NCI-H526 treated with DMSO at 0.1 percent for 48 hours (cell line): ENCODE data around the gene BPIFB2.
"Not testable (repeated sequence)": the region's sequence is repeated elsewhere in the genome, so short reads cannot be mapped to it uniquely, and the experiment has no call there.

Experiments used
- DNase-seq: peaks from one replicate; lab custom pipeline; 2025; lab: John Stamatoyannopoulos, UW

The BPIFB2 gene

DNA sequence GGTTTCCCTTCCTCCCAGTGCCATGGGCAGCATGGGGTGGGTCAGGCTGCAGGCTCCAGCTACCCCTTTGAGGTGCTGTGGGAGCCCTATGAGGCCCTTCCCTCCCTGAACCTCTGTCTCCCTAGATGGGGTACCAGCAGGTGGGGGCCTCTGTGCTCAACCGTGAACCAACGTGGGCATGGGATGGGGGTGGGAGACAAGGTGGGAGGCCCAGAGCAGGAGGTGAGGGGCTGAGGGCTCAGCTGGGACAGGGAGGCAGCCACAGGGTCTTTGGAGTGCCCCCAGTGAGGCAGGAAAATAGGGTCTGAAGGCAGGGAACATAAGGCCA, 36.6 kb upstream of the BPIFB2 start:
- no peak for DNase-seq

DNA sequence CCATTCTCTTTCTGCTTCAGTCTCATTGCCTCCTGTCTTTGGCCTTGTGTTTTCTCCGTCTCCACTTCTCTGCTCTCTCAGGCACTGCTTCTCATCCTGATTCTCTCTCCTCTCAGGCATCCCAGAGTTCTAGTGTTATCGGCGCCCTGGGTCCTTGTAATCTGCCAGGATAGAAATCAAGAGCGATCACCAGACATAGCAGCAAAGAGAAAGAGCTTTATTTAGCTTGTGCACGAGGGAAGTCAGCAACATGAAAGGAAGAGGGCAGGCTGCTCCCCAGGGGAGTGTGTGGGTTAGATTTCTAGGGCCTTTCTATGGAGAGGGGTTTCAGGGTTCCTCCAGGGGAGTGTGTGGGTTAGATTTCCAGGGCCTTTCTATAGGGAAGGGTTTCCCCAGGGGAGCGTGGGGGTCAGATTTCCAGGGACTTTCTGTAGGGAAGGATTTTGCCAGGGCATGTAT, 35.8 kb upstream of the BPIFB2 start:
- DNase-seq: no peak

DNA sequence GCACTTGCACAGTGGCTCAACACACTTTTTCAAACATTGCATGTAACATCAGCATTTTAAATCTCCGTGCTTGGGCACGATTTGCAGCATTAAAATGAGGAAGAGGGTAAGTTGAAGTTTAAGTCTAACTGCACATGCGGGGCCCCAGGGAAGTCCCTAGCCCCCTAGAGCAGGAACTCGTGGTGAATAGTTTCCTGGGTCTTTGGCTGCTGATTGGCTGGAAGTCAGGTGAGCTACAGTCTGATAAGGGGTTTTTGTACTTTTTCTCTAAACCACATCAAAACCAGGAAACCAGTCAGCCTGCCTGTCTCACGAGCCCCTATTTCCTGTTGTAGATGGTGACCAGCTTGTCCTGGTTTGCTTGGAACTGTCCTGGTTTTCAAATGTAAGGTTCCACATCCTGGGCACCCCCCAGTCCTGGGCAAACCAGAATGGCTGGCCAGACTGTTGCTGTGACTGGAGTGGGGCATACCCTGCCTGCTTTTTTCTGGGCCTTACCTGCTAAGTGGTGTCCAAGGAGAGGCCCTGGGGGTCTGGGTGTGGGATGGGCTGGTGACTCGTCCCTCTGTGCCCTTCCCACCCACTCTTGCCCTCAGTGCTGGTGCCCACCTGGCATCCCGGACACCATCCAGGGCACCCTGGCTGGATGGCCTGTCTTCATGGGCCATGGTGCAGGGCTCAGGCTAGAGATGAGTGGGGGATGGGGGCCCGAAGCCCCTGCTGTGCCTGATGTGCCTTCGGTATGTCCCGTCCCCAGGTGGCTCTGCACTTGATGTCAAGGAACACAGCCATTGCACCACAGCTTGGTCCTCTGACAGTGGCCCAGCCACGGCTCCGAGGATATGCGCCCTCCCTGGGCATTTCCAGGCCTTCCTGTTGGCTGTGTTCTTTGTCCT, 35.1 kb upstream of the BPIFB2 start:
- no peak for DNase-seq

DNA sequence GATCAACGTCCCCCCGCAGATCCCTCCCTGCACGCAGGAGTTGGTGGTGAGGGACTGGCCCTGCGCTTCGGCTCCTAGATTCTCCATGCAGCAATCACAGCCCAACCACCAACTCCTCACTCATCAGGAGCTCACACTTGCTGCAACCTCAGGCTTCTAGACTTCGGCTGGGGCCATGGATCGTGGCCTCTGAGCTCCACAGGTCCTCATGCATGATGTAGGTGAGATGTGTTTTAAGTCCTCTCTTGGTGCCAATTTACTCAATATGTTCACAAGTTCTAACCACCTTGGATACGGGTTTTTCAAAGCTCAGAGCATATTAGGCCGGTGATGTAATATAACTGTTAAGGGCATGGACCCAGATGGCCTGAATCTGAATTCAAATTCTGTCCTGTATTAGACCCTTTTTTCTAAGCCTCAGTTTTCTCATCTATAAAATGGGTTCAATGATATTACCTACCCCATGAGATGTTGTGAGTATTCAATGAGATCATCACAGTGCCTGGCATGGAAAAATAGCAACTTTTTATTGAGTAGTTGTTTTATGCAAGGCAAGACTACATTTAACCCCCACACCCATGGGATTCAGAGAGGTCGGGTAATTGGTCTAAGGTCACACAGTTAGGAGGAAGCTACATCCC, 34.3 kb upstream of the BPIFB2 start:
- DNase-seq: no peak

DNA sequence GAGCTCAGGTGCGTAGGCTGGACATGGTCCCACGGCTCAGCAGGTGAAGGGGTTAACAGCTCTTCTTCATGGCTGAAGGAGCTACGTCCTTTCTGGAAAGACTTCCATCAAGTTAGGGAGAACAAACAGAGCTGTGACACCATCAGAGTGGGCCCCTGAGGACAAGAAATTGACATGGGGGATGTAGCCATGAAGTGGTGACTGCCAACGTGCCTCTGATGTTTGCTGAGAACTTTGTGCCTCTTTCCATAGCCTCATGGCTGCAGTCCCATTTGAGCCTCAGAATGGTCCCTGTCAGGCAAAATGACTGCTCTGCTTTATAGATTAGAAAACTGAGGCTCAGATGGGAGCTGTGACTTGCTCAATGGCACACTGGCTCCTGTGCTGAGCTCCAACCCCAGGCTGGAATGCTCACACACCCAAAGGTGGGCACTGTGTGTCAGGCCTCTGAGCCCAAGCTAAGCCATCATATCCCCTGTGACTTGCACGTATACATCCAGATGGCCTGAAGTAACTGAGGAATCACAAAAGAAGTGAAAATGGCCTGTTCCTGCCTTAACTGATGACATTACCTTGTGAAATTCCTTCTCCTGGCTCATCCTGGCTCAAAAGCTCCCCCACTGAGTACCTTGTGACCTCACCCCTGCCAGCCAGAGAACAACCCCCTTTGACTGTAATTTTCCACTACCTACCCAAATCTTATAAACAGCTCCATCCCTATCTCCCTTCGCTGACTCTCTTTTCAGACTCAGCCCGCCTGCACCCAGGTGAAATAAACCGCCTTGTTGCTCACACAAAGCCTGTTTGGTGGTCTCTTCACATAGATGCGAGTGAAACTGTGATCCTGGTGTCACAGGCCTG, 33.1 kb upstream of the BPIFB2 start:
- not testable (repeated sequence) for DNase-seq

DNA sequence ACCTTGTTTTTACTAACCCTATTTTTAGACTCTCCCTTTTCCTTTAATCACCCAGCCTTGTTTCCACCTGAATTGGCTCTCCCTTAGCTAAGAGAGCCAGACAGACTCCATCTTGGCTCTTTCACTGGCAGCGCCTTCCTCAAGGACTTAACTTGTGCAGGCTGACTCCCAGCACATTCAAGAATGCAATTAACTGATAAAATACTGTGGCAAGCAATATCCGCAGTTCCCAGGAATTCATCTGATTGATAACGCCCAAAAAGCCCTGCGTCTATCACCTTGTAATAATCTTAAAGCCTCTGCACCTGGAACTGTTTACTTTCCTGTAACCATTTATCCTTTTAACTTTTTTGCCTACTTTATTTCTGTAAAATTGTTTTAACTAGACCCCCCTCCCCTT, 32.4 kb upstream of the BPIFB2 start:
- not testable (repeated sequence) for DNase-seq

DNA sequence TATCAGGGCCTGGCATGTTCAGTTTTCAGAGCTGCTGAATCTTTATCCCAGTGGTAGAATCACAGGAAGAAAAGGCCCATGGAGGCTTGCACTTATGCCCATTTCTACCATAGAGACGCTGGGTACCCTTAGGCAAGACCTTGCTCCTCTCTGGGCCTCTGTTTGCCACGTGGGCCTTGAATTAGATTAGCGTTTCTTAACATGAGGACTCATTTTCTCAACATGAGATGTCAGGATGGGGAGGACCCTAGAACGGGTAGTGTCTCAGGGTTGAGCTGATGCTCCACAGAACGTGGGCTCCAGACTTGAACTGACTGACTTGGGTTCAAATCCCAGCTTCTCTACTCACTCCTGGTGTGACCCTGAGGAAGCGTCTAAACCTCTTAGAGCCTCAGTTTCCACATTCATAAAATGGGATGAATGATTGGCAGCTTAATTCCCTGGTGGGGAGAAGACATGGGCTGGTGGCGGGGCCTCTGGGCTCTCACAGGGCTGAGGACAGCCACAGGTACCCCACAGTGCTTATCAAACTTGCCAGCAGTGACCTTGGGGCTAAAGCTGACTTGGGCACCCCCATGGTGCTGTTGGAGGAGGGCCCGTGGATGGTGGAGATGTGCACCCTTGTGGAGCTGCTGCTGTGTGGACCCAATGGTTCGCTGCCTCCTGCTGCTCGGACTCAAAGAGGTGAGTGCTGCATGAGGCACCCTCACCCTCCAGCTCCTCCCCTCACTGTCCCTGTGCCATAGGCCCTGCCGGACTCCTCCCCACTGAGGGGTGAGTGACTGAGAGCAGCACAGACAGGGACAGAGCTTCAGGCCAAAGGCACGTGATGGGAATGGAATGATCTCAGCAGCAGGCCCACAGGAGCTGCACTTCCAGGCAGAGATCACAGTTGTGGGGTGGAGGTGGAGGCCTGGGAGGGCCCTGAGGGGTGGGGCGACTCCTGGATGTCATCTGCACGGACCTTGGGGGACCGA, 31.5 kb upstream of the BPIFB2 start:
- no peak for DNase-seq

DNA sequence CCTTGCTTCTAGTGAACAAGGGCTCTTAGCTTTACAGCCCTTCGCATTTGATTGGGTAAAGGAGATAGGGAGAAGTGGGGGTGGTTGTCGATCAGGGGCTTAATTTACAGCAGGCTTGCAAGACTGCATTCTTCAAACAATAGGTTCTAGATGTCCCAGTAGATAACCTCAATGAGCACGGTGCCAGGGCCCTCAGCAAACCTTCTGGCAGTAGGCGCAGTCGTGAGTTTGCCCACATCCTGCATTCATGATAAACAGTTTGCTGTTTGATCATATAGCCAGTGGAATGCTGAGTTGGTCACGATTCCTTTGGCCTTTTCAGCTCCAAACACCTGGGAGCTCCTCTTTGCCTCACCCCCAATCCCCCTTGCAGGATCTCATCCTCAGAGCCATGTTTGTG, 30.8 kb upstream of the BPIFB2 start:
- no peak for DNase-seq

DNA sequence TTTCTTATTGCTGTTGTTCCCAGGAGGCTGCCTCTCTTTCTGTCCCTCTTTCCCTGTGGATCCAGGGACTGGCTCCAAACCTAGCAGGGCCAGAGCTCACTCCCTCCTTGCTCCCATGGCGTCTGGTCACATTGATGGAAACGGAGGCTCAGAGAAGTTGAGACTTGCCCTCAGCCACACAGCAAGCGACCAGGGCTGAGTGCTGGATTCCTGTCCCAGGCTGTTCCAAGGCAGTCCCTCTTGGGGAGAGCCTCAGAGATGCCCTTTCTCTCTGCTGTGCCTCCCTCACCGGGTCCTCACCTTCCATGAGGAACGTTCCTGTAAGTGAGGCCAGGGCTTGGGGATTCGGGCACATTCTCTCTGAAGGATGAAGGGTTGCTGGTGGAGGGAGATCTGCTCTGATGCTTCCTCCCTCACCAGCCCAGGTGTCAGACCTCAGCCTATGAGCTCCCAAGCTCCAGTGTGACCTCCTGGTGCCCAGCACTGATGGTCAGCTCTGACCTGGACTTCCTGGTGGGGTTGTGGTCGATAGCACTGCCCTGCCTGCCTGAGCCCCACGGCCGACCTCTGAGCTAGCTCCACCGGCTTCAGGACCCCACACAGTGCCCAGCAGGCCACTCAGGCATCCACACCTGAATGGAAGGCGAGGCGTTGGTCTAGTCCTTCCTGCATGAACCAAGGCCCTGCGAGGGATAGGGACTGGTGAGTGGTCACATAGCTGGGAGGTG, 30.1 kb upstream of the BPIFB2 start:
- no peak for DNase-seq

DNA sequence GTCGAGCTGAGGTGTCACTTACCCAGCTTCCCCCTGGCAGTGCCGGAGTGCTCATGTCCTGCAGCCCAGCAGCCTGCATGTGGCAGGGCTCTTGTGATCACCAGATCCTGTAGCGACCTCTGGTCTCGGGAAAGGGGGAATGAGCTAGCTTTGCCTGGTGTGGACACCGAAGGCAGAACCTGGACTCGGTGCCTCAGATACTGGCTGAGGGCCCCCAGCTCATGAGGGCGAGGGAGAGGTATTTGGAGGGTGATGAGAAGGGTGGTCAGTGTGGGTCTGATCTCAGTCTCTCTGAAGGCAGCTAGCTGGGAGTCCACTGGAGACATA, 29.5 kb upstream of the BPIFB2 start:
- DNase-seq: no peak

DNA sequence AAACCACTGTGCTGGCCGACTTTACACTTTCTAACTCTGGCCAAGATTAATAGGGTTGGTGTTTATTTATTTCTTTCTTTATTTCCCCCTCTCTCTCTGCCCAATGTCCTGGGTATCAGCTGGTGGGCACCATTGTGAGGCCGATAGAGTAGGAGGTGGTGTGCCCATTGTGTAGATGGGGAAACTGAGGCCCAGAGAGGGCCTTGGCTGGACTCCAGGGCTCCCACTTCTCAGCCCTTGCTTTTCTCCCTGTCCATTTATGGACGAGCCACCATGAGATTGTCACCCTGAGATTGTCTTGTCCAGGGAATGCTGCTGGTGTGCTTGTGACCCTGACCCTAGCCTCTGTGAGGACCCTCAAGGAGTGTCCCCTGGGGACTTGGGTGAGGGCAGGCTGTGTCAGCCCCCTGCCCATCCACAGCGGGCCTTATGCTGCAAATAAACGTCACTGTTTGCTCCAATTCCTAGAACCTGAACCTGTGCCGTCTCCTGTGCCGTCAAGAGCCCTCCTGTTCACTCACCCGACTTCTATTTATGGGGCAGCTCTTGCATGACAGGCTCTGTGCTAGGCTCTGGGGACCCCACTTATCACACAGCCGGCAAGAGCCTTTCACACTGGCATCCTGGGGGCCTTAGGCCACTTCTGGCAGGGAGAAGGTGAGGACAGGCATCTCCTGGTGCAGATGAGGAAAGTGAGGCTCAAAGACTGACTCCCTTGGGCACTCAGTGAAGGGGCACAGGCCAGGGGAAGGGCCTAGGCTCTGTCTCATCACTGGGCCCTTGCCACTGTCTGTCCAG, 28.1 kb upstream of the BPIFB2 start:
- DNase-seq: no peak

DNA sequence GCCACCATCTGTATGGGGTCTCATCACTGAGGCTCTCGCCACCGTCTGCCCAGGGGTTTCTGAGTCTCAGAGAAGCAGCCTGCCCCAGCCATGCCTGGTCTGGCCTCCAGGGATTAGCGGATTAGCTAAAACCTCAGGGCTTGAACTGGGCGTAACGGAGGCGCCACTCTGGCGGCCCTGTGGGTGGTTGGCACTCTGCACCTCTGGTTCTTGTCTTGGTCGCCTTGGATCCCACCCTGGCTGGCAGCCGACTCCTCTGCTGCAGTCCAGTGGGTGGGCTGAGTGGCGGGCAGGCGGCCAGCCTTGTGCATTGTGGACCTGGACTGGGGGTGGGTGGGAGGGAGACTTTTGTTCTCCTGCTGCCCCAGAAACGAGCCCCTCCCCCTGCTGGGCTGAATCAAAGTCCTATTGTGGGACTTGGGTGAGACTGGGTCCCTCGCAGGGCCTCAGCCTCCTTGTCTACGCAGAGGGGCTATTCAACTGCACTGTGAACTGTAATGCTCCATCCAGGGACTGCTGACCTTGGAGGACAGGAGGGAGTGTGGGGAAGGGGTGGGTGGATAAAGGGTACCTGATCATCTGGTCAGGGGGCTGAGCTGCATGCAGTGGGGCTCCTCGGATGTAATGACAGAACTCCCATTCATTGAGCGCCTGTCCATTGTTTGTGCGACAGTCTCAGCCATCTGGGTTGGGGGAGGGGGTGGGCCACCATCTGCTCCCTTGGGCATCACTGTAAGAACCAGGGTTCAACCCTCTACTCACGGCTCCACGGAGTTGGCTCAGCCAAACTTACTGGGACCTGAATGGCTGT, 27.2 kb upstream of the BPIFB2 start:
- no peak for DNase-seq

DNA sequence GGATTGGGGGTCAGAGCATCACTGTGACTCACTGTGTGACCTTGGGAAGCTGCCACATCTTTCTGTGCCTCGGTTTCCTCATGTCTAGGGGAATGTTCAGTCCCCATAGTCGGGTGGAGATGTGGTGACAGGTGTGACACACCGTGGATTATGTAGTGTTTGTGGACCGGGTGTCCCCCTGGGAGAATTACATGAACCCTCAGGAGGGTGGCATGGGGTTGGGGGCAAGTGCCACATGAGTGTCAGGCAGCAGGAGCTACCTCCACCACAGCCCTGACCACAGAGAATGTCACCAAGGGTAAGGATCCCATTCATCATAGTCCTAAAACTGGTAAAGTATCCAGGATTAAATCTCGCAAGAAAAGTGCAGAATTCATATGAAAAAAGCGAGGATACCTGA, 26.5 kb upstream of the BPIFB2 start:
- DNase-seq: no peak

DNA sequence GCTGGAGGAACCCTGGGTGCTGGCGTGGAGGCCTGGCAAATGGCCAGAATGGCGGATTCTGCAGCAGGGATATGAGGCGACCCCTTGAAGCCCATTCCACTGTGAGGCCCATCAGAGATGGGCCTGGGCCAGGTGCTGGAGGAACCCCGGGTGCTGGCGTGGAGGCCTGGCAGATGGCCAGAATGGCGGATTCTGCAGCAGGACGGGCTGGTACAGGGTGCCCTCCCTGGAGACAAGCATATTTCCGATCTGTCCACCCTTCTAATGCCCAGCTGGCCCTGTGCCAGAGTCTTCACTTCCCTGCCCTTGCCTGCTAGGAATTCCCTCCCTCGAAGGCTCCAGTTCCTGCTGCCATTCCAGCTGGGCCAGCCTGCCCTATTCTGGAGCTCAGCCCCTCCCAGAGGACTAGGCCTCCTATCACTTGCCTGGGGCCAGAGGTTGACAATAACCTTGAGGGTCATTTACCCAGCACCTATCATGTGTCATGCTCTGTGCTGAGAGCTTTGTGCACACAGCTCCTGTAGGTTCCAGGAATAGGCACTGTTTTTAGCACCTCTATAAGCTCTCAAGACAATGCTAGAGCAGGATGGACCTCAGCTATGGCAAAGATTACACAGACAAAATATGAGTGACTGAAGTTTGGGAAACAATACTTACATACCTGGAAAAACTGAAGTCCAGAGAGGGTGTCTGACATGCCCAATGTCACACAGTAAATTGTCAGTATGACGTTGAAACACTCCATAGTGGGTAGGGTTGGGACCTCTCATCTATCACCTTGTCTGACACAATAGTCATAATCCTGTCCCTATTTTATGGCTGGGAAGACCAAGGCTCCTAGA, 24.7 kb upstream of the BPIFB2 start:
- DNase-seq: no peak

DNA sequence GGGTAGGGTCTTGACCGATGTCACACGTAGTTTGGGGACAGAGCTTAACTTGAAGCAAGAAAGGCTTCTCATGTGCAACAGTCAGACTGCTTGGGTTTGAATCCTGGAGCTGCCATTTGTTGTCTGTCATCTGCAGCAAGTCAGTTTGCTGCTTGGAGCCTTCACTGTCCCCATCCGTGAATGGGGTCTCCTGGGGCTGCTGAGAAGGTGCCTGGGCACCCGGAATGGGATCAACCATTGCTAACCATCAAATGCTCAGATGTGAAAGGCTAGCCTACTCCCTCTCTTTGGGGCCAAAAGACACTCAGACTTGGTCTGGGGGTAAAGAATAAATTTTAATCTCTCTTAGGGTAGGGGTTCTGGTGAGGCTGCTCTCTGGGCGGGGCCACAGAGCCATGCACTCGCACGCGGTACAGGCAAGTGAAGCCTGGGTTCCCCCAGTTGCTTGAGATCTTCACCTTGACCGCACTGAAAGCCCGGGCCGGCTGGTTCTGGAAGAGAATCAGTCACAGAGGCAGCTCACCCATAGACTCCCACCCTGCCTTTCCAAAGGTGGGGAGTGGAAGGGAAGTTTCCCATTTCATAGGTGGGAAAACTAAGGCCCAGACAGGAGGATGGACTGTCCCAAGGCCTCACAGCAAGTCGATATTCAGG, 23.9 kb upstream of the BPIFB2 start:
- DNase-seq: no peak

DNA sequence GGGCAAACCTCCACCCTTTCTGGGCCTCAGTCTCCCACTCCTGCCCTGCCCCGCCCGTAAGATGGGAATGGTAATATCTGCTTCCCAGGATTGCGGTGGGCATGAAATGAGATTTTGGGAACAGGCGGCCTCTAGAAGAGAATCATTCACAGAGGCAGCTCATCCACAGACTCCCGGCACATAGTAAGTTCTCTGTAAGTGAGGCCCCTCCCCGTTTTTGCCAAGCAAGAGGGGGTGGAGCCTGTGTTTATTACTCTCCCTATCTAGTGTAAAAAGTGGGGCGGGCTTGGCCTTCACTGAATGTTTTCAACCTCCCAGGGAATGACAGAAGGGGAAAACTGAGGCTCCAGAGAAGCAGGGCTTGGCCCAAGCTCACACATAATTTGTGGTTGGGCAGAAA, 23.3 kb upstream of the BPIFB2 start:
- DNase-seq: no peak

DNA sequence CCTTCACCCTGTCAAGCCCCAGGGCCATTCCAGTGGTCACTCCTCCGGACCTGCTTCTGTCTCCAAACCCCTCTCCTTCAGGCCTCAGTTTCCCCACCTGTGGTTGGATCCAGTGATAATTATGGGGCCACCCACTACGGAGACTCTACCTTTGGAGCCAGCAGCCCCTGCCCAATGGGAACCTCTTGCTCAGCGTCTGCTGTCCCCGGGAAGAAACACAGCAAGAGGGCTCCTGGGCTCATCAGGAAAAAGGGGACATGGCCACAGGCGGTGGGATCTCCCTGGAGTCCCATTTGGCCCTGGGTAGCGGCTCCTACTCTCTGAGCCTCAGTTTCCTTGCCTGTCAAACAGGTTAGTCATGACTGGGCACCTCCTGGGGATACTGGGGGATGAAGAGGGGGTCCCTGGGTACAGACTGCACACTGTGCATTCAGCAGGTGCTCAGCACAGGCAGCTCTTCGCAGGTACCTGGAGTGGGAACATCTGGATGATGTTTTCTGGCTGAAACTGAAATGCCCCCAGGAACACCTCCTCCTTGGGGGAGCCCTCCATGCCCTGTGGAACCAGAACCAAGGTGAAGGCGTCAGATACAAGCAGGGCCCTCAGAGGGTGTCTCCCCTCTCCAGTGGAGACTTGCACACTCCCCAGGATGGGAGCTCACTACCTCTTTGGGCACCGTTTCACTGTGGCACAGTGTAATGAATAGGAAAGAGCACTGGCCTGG, 22.7 kb upstream of the BPIFB2 start:
- no peak for DNase-seq
